Measurements from ENCODE around the gene EIF4G3. TPM values are rescaled to one million over a fixed set of nuclear protein-coding genes. Genes with fewer than 3 reads are reported as not detected.
"Not testable (repeated sequence)": the region's sequence is repeated elsewhere in the genome, so short reads cannot be mapped to it uniquely, and the experiment has no call there.

The EIF4G3 gene
- total RNA-seq, 2 donors from 2014 or later, result 70.3 to 70.5 TPM

GRCh38 chr1:20865001-20865400, 311.7 kb downstream of the EIF4G3 start:
- Histone ChIP-seq H3K36me3 (peaks cover 7% of the 10 kb centered on the region), H3K9ac (ENCODE audit: low read depth in 2 of 2, low read length in 2 of 2) (no peak overlapping the region)

GRCh38 chr1:20854529-20854928, 322.2 kb downstream of the EIF4G3 start:
- no peak for DNase-seq
- Histone ChIP-seq H3K27ac (no peak overlapping the region), H3K27me3 (no peaks in the 10 kb centered on the region), H3K4me3 (no peak overlapping the region), H3K9ac (ENCODE audit: low read depth in 2 of 2, low read length in 2 of 2) (no peak overlapping the region), H3K9me3 (no peaks in the 10 kb centered on the region), H3K36me3 (peaks cover 3% of the 10 kb centered on the region), H3K4me1 (no peaks in the 10 kb centered on the region)
- intact Hi-C loops (cut with DNase I), result no loop called here
- TF ChIP-seq CTCF (IDR thresholded peaks at IDR 0.05), result no peak

More at GRCh38 chr1:20865001-20865400, 311.7 kb downstream of the EIF4G3 start:
- no peak for DNase-seq
- no peak for TF ChIP-seq CTCF (IDR thresholded peaks at IDR 0.05)
- Histone ChIP-seq H3K4me1 (no peaks in the 10 kb centered on the region), H3K27me3 (no peaks in the 10 kb centered on the region), H3K27ac (no peak overlapping the region), H3K4me3 (no peak overlapping the region), H3K9me3 (no peaks in the 10 kb centered on the region)
- intact Hi-C loops (cut with DNase I), result no loop called here

GRCh38 chr1:20851791-20852190, 324.9 kb downstream of the EIF4G3 start:
- H3K27ac ChIP-seq; DNase-seq; H3K9me3 ChIP-seq; H3K4me1 ChIP-seq; H3K9ac ChIP-seq (ENCODE audit: low read depth in 2 of 2, low read length in 2 of 2); H3K4me3 ChIP-seq; H3K27me3 ChIP-seq; intact Hi-C loops (cut with DNase I); H3K36me3 ChIP-seq: not testable (repeated sequence)

GRCh38 chr1:20850021-20850420, 326.7 kb downstream of the EIF4G3 start:
- H3K9me3 ChIP-seq, result no peaks in the 10 kb centered on the region
- H3K4me3 ChIP-seq, result no peak overlapping the region
- no peak overlapping the region for H3K9ac ChIP-seq (ENCODE audit: low read depth in 2 of 2, low read length in 2 of 2)
- TF ChIP-seq CTCF (IDR thresholded peaks at IDR 0.05), result no peak
- peaks cover 6% of the 10 kb centered on the region for H3K36me3 ChIP-seq
- H3K27ac ChIP-seq, result no peak overlapping the region
- no peaks in the 10 kb centered on the region for H3K4me1 ChIP-seq
- no peak for DNase-seq
- intact Hi-C loops (cut with DNase I), result no loop called here
- H3K27me3 ChIP-seq, result no peaks in the 10 kb centered on the region

- H3K4me3 ChIP-seq, result no peak overlapping the region
- H3K27ac ChIP-seq, result no peak overlapping the region
- DNase-seq, result no peak
- no peaks in the 10 kb centered on the region for H3K4me1 ChIP-seq
- intact Hi-C loops (cut with DNase I), result no loop called here
- H3K36me3 ChIP-seq, result peaks cover 6% of the 10 kb centered on the region
- no peaks in the 10 kb centered on the region for H3K9me3 ChIP-seq
- no peak for TF ChIP-seq CTCF (IDR thresholded peaks at IDR 0.05)
- H3K9ac ChIP-seq (ENCODE audit: low read depth in 2 of 2, low read length in 2 of 2), result no peak overlapping the region
- no peaks in the 10 kb centered on the region for H3K27me3 ChIP-seq
These were observed 327.6 kb downstream of the EIF4G3 start for GRCh38 chr1:20849100-20849499.

GRCh38 chr1:20848162-20848561, 328.5 kb downstream of the EIF4G3 start:
- H3K9me3 ChIP-seq, result no peaks in the 10 kb centered on the region
- H3K4me1 ChIP-seq, result no peaks in the 10 kb centered on the region
- DNase-seq, result no peak
- no peak for TF ChIP-seq CTCF (IDR thresholded peaks at IDR 0.05)
- H3K9ac ChIP-seq (ENCODE audit: low read depth in 2 of 2, low read length in 2 of 2), result no peak overlapping the region
- peaks cover 6% of the 10 kb centered on the region for H3K36me3 ChIP-seq
- no peak overlapping the region for H3K27ac ChIP-seq
- no peak overlapping the region for H3K4me3 ChIP-seq
- H3K27me3 ChIP-seq, result no peaks in the 10 kb centered on the region
- intact Hi-C loops (cut with DNase I), result no loop called here
